CD14-positive monocyte (primary cell): ENCODE results near the gene JOSD2. TPM values are rescaled to one million over a fixed set of nuclear protein-coding genes. Genes with fewer than 3 reads are reported as not detected.
A peak's percentile ranks its signal among the peaks of the same experiment; 100 is the strongest.

Experiments
- DNase-seq, 3 donors: peaks; one replicate each; pipeline ENCODE4 v3.0.0-alpha.2; 2011 to 2022
- H2AFZ ChIP-seq: 2 replicates; pipeline ENCODE4 v1.6.0; 2012; ENCODE audit warnings: mild to moderate bottlenecking, low read depth, low read length, inconsistent platforms; ENCODE audit not compliant: insufficient read depth, poor library complexity, severe bottlenecking
- H3K27ac ChIP-seq, 2 donors: 1 replicate in 1 of 2; 2 replicates in 1 of 2; pipeline ENCODE4 v1.5.1; 2012 to 2013; ENCODE audit warnings: low read length in 2 of 2, control low read depth in 1 of 2, inconsistent platforms in 1 of 2, low read depth in 1 of 2, mild to moderate bottlenecking in 1 of 2
- H3K27me3 ChIP-seq, 2 donors: one replicate each; pipeline versions ENCODE4 v1.6.0 to v1.6.1; 2011 to 2013; ENCODE audit warnings: low read length in 2 of 2; ENCODE audit not compliant: control insufficient read depth in 2 of 2, insufficient read depth in 2 of 2
- H3K36me3 ChIP-seq, 2 donors: replicated peaks in 1 of 2; 1 replicate in 1 of 2; 2 replicates in 1 of 2; pipeline versions ENCODE4 v1.5.1 to v1.6.1; 2012 to 2013; ENCODE audit warnings: low read length in 2 of 2, control low read depth in 1 of 2, inconsistent platforms in 1 of 2, mild to moderate bottlenecking in 1 of 2; ENCODE audit not compliant: insufficient read depth in 2 of 2, control insufficient read depth in 1 of 2
- H3K4me1 ChIP-seq, 2 donors: 1 replicate in 1 of 2; 2 replicates in 1 of 2; pipeline versions ENCODE4 v1.5.1 to v1.6.1; 2012 to 2013; ENCODE audit warnings: low read length in 2 of 2, control low read depth in 1 of 2, inconsistent platforms in 1 of 2, mild to moderate bottlenecking in 1 of 2, moderate library complexity in 1 of 2; ENCODE audit not compliant: insufficient read depth in 2 of 2, control insufficient read depth in 1 of 2
- H3K4me2 ChIP-seq: replicated peaks from 2 replicates; pipeline ENCODE3; 2012; ENCODE audit warnings: low read length, moderate library complexity, mild to moderate bottlenecking; ENCODE audit not compliant: poor library complexity, severe bottlenecking; ENCODE audit errors: extremely low read depth
- H3K4me3 ChIP-seq, 3 experiments: fragments of 200-600 bp in 1 of 3; sonication (generic) in 1 of 3; replicated peaks in 1 of 3; 1 replicate in 2 of 3; 2 replicates in 1 of 3; pipeline ENCODE4 v1.5.1; 2011 to 2013; ENCODE audit warnings: low read length in 3 of 3, mild to moderate bottlenecking in 3 of 3, control low read depth in 2 of 3, low read depth in 2 of 3, inconsistent platforms in 1 of 3, moderate library complexity in 1 of 3
- H3K79me2 ChIP-seq: 2 replicates; pipeline ENCODE4 v1.6.0; 2012; ENCODE audit warnings: mild to moderate bottlenecking, control low read depth, inconsistent platforms, low read length, moderate library complexity; ENCODE audit not compliant: insufficient read depth
- H3K9ac ChIP-seq: 2 replicates; pipeline ENCODE4 v1.6.0; 2017; ENCODE audit warnings: low read length, mild to moderate bottlenecking; ENCODE audit not compliant: insufficient read depth, poor library complexity, severe bottlenecking
- H3K9me3 ChIP-seq, 2 donors: replicated peaks in 1 of 2; 1 replicate in 1 of 2; 2 replicates in 1 of 2; pipeline versions ENCODE4 v1.5.1 to v1.6.1; 2012 to 2013; ENCODE audit warnings: low read length in 2 of 2, control low read depth in 1 of 2; ENCODE audit not compliant: control insufficient read depth in 1 of 2, insufficient read depth in 1 of 2
- H4K20me1 ChIP-seq: 2 replicates; pipeline ENCODE4 v1.6.0; 2012; ENCODE audit warnings: mild to moderate bottlenecking, low read length, control low read depth, moderate library complexity; ENCODE audit not compliant: insufficient read depth
- H3K27ac Mint-ChIP-seq, 7 donors: one replicate each; pipeline ENCODE4 v1.8.0; 2020; ENCODE audit warnings: mild to moderate bottlenecking in 7 of 7, mixed read lengths in 7 of 7, moderate library complexity in 6 of 7, inconsistent platforms in 2 of 7
- H3K27me3 Mint-ChIP-seq, 3 donors: one replicate each; pipeline ENCODE4 v1.8.0; 2021 to 2022; ENCODE audit warnings: low read depth in 3 of 3, mild to moderate bottlenecking in 3 of 3, mixed read lengths in 3 of 3, moderate library complexity in 3 of 3, inconsistent platforms in 1 of 3
- H3K36me3 Mint-ChIP-seq, 2 donors: one replicate each; pipeline ENCODE4 v1.8.0; 2020; ENCODE audit warnings: mixed read lengths in 2 of 2, inconsistent platforms in 1 of 2, mild to moderate bottlenecking in 1 of 2
- H3K4me1 Mint-ChIP-seq: one replicate; pipeline ENCODE4 v1.8.0; 2020; ENCODE audit warnings: mild to moderate bottlenecking, mixed read lengths
- H3K4me3 Mint-ChIP-seq, 2 donors: one replicate each; pipeline ENCODE4 v1.8.0; 2020; ENCODE audit warnings: mild to moderate bottlenecking in 2 of 2, mixed read lengths in 2 of 2, moderate library complexity in 1 of 2
- H3K9me3 Mint-ChIP-seq, 7 donors: one replicate each; pipeline ENCODE4 v1.8.0; 2020 to 2022; ENCODE audit warnings: mixed read lengths in 7 of 7, mild to moderate bottlenecking in 6 of 7, moderate library complexity in 6 of 7, inconsistent platforms in 2 of 7
- CTCF ChIP-seq: fragments of 200-600 bp; IDR thresholded peaks from one replicate; pipeline ENCODE4 v1.8.0; 2022; ENCODE audit warnings: antibody characterized with exemption, mild to moderate bottlenecking
- WGBS: methylation state at CpG from one replicate; pipeline ENCODE4 v1.1.5; 2013; ENCODE audit warnings: missing lambda C conversion rate; ENCODE audit not compliant: insufficient coverage; 5-methylcytosine and 5-hydroxymethylcytosine counted together
- intact Hi-C, 2 donors: fragments of 100-400 bp; cut with micrococcal nuclease; formaldehyde crosslinking; loops; one replicate each; pipeline versions ENCODE4 v1.15.0 to v1.15.1; 2023
- polyA plus RNA-seq, 3 donors: library from polyadenylated mRNA; depleted of rRNA in 1 of 3; unstranded in 2 of 3; stranded (reverse) in 1 of 3; fragments of 300-500 nt in 2 of 3; fragments of >200 nt in 1 of 3; fragmentation: Illumina TruSeq in 2 of 3; gene quantifications; 1 replicate in 2 of 3; 2 replicates in 1 of 3; pipeline ENCODE4 v1.2.3, GENCODE V29; 2012 to 2021

The JOSD2 gene
- polyA plus RNA-seq, 3 donors, result 33.0 to 43.0 (median 37.2) TPM

- H3K36me3 ChIP-seq, result no peaks in the 10 kb centered on the region
- H3K4me3 ChIP-seq, result no peak overlapping the region
- H3K27me3 ChIP-seq, result peaks cover 0 to 54% of the 10 kb centered on the region in 2 donors
- H3K36me3 Mint-ChIP-seq, result no peaks in the 10 kb centered on the region
- no peaks in the 10 kb centered on the region for H4K20me1 ChIP-seq
- intact Hi-C loops, result no loop called here
- peaks cover 6 to 9% of the 10 kb centered on the region in 2 donors for H3K4me1 ChIP-seq
- no peak for DNase-seq
- no peak overlapping the region for H2AFZ ChIP-seq
- TF ChIP-seq CTCF, result no peak
- no peaks in the 10 kb centered on the region for H3K79me2 ChIP-seq
- peak overlapping the region in 1 of 2 donors; percentile 65 for H3K4me3 Mint-ChIP-seq
- WGBS, result 82% methylated on average over 14 of the region's 15 CpGs
- peaks cover 51 to 66% (median 57%) of the 10 kb centered on the region in 3 donors for H3K27me3 Mint-ChIP-seq
- H3K27ac ChIP-seq, result no peak overlapping the region
- peaks cover 7% of the 10 kb centered on the region for H3K4me1 Mint-ChIP-seq
- no peaks in the 10 kb centered on the region for H3K9me3 ChIP-seq
- no peak overlapping the region for H3K9ac ChIP-seq
- H3K9me3 Mint-ChIP-seq, result peaks cover 0 to 7% (median 3%) of the 10 kb centered on the region in 7 donors
- H3K27ac Mint-ChIP-seq, result no peak overlapping the region
- no peak overlapping the region for H3K4me2 ChIP-seq
These were observed 41.5 kb upstream of the JOSD2 start for GRCh38 chr19:50552540-50552939.

GRCh38 chr19:50551715-50552187, 40.8 kb upstream of the JOSD2 start:
- H4K20me1 ChIP-seq, result no peaks in the 10 kb centered on the region
- H3K36me3 Mint-ChIP-seq, result no peaks in the 10 kb centered on the region
- 2% methylated on average over 7 of the region's 22 CpGs for WGBS
- no peak overlapping the region for H3K4me2 ChIP-seq
- no peak overlapping the region for H3K27ac Mint-ChIP-seq
- no peaks in the 10 kb centered on the region for H3K79me2 ChIP-seq
- no peak for DNase-seq
- H3K27me3 ChIP-seq, result peaks cover 0 to 46% of the 10 kb centered on the region in 2 donors
- no peak overlapping the region for H3K9ac ChIP-seq
- no peak overlapping the region for H3K27ac ChIP-seq
- no peak overlapping the region for H2AFZ ChIP-seq
- H3K9me3 Mint-ChIP-seq, result peaks cover 0 to 7% (median 3%) of the 10 kb centered on the region in 7 donors
- intact Hi-C loops, result no loop called here
- H3K4me3 Mint-ChIP-seq, result peak overlapping the region in 1 of 2 donors; percentile 76
- no peak overlapping the region for H3K4me3 ChIP-seq
- peaks cover 6 to 9% of the 10 kb centered on the region in 2 donors for H3K4me1 ChIP-seq
- H3K36me3 ChIP-seq, result no peaks in the 10 kb centered on the region
- H3K9me3 ChIP-seq, result no peaks in the 10 kb centered on the region
- H3K4me1 Mint-ChIP-seq, result peaks cover 7% of the 10 kb centered on the region
- TF ChIP-seq CTCF, result no peak
- H3K27me3 Mint-ChIP-seq, result peaks cover 45 to 59% (median 54%) of the 10 kb centered on the region in 3 donors
